ENCODE results near the gene PIGM.
A peak's percentile ranks its signal among the peaks of the same experiment; 100 is the strongest.

PIGM gene

DNA sequence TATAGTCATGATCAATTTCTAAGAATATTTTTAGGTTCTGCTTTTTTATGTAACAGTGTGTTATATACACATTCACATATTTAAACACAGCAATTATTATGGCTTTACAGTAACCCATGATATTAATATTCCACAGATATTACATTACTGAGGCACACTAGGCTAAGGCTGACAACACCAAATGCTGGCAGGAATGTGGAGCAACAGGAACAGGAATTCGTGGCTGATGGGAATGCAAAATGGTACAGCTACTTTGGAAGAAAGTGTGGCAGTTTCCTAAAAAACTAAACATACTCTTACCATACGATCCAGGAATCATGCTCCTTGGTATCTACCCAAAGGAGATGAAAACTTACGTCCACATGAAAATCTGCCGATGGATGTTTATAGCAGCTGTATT lies 47.7 kb upstream of the PIGM start:
- no peak overlapping the region for H2AFZ ChIP-seq (ENCODE audit: low read depth, low read length)
- H3K4me3 ChIP-seq (ENCODE audit: low read depth in 1 of 2, low read length in 2 of 2) = no peak overlapping the region
- no peak overlapping the region for H3K9ac ChIP-seq (ENCODE audit: low read depth, low read length)
- no peak overlapping the region for H3K4me2 ChIP-seq (ENCODE audit: insufficient read depth, low read length)
- H3K27me3 ChIP-seq (ENCODE audit: insufficient read depth, low read length, poor library complexity) = peaks cover 21% of the 10 kb centered on the region
- no peak for ATAC-seq (ENCODE audit: insufficient read depth, low read depth)
- no peaks in the 10 kb centered on the region for H3K79me2 ChIP-seq (ENCODE audit: insufficient read depth, low read length)
- H3K4me1 ChIP-seq (ENCODE audit: insufficient read depth, low read length) = no peaks in the 10 kb centered on the region
- no peaks in the 10 kb centered on the region for H3K9me3 ChIP-seq (ENCODE audit: insufficient read depth, low read length, severe bottlenecking)
- peaks cover 3% of the 10 kb centered on the region; the same call in 1 of the 2 replicates for H3K36me3 ChIP-seq (ENCODE audit: insufficient read depth, low read length)
- DNase-seq = no peak
- H4K20me1 ChIP-seq (ENCODE audit: insufficient read depth, low read length) = no peaks in the 10 kb centered on the region
- H3K27ac ChIP-seq (ENCODE audit: low read length) = no peak overlapping the region
- TF ChIP-seq, protein P1, sequence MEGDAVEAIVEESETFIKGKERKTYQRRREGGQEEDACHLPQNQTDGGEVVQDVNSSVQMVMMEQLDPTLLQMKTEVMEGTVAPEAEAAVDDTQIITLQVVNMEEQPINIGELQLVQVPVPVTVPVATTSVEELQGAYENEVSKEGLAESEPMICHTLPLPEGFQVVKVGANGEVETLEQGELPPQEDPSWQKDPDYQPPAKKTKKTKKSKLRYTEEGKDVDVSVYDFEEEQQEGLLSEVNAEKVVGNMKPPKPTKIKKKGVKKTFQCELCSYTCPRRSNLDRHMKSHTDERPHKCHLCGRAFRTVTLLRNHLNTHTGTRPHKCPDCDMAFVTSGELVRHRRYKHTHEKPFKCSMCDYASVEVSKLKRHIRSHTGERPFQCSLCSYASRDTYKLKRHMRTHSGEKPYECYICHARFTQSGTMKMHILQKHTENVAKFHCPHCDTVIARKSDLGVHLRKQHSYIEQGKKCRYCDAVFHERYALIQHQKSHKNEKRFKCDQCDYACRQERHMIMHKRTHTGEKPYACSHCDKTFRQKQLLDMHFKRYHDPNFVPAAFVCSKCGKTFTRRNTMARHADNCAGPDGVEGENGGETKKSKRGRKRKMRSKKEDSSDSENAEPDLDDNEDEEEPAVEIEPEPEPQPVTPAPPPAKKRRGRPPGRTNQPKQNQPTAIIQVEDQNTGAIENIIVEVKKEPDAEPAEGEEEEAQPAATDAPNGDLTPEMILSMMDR (IDR thresholded peaks at IDR 0.05; ENCODE audit: borderline replicate concordance, extremely low read depth, low read length, poor library complexity, severe bottlenecking) = no peak
- no peak for TF ChIP-seq EZH2 (IDR thresholded peaks at IDR 0.05; ENCODE audit: borderline replicate concordance, low read depth, low read length, severe bottlenecking)

DNA sequence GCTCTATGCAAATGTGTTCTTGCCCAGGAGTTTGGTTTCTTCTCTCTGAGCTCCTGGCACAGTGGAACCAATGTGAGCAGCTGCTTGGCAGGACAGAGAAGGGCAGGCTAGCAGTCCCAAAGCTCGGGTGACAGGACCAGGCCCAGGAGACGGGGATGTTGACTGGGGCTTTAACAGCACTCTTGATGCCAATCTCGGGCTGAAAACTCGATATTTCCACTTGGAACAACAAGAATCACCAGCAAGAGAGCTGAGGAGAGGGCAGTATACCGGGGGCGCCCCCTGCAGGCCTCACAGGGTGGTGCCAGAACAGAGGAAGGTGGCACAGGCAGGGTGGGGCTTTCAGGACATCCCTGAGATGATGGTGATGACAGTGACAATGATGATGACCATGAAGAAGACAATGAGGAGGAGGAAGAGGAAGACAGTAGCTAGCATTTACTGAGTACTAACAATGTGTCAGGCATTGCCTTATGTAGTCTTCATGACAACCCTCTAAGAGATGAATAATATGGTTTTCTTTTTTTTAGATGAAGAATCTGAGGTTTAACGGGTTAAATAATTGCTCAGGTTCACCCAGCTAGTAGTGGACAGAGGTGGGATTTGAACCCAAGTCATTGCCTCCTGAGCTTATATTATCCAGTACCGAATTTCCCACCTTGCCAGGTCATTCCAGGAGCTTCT lies 46.9 kb upstream of the PIGM start:
- H3K79me2 ChIP-seq (ENCODE audit: insufficient read depth, low read length) = no peaks in the 10 kb centered on the region
- H3K27me3 ChIP-seq (ENCODE audit: insufficient read depth, low read length, poor library complexity) = peaks cover 21% of the 10 kb centered on the region
- H3K36me3 ChIP-seq (ENCODE audit: insufficient read depth, low read length) = no peaks in the 10 kb centered on the region
- ATAC-seq (ENCODE audit: insufficient read depth, low read depth) (peak; percentile 93), DNase-seq (peak; percentile 67)
- H3K27ac ChIP-seq (ENCODE audit: low read length) = no peak overlapping the region
- TF ChIP-seq EZH2 (IDR thresholded peaks at IDR 0.05; ENCODE audit: borderline replicate concordance, low read depth, low read length, severe bottlenecking) = no peak
- TF ChIP-seq, protein P1 (IDR thresholded peaks at IDR 0.05; ENCODE audit: borderline replicate concordance, extremely low read depth, low read length, poor library complexity, severe bottlenecking) = peak; percentile 90
- H3K4me1 ChIP-seq (ENCODE audit: insufficient read depth, low read length) = no peaks in the 10 kb centered on the region
- no peaks in the 10 kb centered on the region for H3K9me3 ChIP-seq (ENCODE audit: insufficient read depth, low read length, severe bottlenecking)
- no peak overlapping the region for H3K4me3 ChIP-seq (ENCODE audit: low read depth in 1 of 2, low read length in 2 of 2)
- H2AFZ ChIP-seq (ENCODE audit: low read depth, low read length) = peak overlapping the region; percentile 58; the same call in 1 of the 2 replicates
- H3K4me2 ChIP-seq (ENCODE audit: insufficient read depth, low read length) = no peak overlapping the region
- no peak overlapping the region for H3K9ac ChIP-seq (ENCODE audit: low read depth, low read length)
- no peaks in the 10 kb centered on the region for H4K20me1 ChIP-seq (ENCODE audit: insufficient read depth, low read length)

DNA sequence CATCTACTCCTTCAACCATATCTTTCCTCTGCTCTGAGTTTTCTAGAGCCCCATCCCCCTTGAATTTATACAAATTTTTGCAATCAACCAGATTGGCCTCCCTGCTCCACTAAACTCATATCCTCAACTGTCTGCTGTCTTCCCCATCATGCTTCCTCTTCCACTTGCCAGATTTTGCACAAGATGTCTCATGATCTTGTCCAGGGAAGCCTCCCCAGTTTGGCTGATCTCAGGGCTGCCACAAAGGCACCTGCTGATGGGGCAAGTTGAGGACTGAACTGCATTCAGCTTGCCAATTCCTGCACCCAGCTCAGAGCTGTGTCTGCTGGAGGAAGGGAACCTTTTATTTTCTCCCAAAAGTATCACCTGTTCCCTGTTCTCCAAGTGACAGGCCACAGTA lies 45.7 kb upstream of the PIGM start:
- H4K20me1 ChIP-seq (ENCODE audit: insufficient read depth, low read length) = no peaks in the 10 kb centered on the region
- no peak overlapping the region for H3K4me3 ChIP-seq (ENCODE audit: low read depth in 1 of 2, low read length in 2 of 2)
- no peak overlapping the region for H3K4me2 ChIP-seq (ENCODE audit: insufficient read depth, low read length)
- ATAC-seq (ENCODE audit: insufficient read depth, low read depth) (no peak), DNase-seq (no peak)
- H3K9me3 ChIP-seq (ENCODE audit: insufficient read depth, low read length, severe bottlenecking) = no peaks in the 10 kb centered on the region
- H3K4me1 ChIP-seq (ENCODE audit: insufficient read depth, low read length) = no peaks in the 10 kb centered on the region
- no peaks in the 10 kb centered on the region for H3K36me3 ChIP-seq (ENCODE audit: insufficient read depth, low read length)
- no peak overlapping the region for H2AFZ ChIP-seq (ENCODE audit: low read depth, low read length)
- H3K9ac ChIP-seq (ENCODE audit: low read depth, low read length) = no peak overlapping the region
- H3K27ac ChIP-seq (ENCODE audit: low read length) = no peak overlapping the region
- H3K79me2 ChIP-seq (ENCODE audit: insufficient read depth, low read length) = no peaks in the 10 kb centered on the region
- TF ChIP-seq EZH2 (IDR thresholded peaks at IDR 0.05; ENCODE audit: borderline replicate concordance, low read depth, low read length, severe bottlenecking) = no peak
- TF ChIP-seq, protein P1 (IDR thresholded peaks at IDR 0.05; ENCODE audit: borderline replicate concordance, extremely low read depth, low read length, poor library complexity, severe bottlenecking) = no peak
- peaks cover 21% of the 10 kb centered on the region for H3K27me3 ChIP-seq (ENCODE audit: insufficient read depth, low read length, poor library complexity)

Data from DND-41 (cell line).